Dendritic cell treated with granulocyte-macrophage colony-stimulating factor and Interleukin-4, amounts not matched to agents 40 ng/mL and 50 ng/mL, for 4 days (primary cell): Measurements from ENCODE around the gene SLC25A22.

Experiments
- H3K27ac Mint-ChIP-seq: one replicate; pipeline ENCODE4 v1.8.0; 2022; ENCODE audit warnings: mild to moderate bottlenecking, mixed read lengths
- H3K27me3 Mint-ChIP-seq: one replicate; pipeline ENCODE4 v1.8.0; 2022; ENCODE audit warnings: mild to moderate bottlenecking, mixed read lengths
- H3K36me3 Mint-ChIP-seq: one replicate; pipeline ENCODE4 v1.8.0; 2022; ENCODE audit warnings: low read depth, mixed read lengths
- H3K4me1 Mint-ChIP-seq: one replicate; pipeline ENCODE4 v1.8.0; 2022; ENCODE audit warnings: low read depth, mixed read lengths
- H3K4me3 Mint-ChIP-seq: one replicate; pipeline ENCODE4 v1.8.0; 2022; ENCODE audit warnings: mild to moderate bottlenecking, moderate library complexity, mixed read lengths
- H3K9me3 Mint-ChIP-seq: one replicate; pipeline ENCODE4 v1.8.0; 2022; ENCODE audit warnings: mixed read lengths
- intact Hi-C: fragments of 100-400 bp; cut with micrococcal nuclease; formaldehyde crosslinking; loops from one replicate; pipeline ENCODE4 v1.15.0; 2022

SLC25A22 gene

GRCh38 chr11:776263-776560 is 21.9 kb downstream of the SLC25A22 start:
- intact Hi-C loops: no loop called here
- Mint-ChIP-seq H3K27ac (peak overlapping the region; percentile 87), H3K9me3 (no peaks in the 10 kb centered on the region), H3K36me3 (peaks cover 68% of the 10 kb centered on the region), H3K4me3 (peak overlapping the region; percentile 90), H3K4me1 (peaks cover 59% of the 10 kb centered on the region), H3K27me3 (no peaks in the 10 kb centered on the region)

- H3K27ac Mint-ChIP-seq: no peak overlapping the region
- no peaks in the 10 kb centered on the region for H3K27me3 Mint-ChIP-seq
- peaks cover 53% of the 10 kb centered on the region for H3K4me1 Mint-ChIP-seq
- H3K36me3 Mint-ChIP-seq: peaks cover 73% of the 10 kb centered on the region
- peak overlapping the region; percentile 46 for H3K4me3 Mint-ChIP-seq
- intact Hi-C loops: no loop called here
- no peaks in the 10 kb centered on the region for H3K9me3 Mint-ChIP-seq
These were observed 23.0 kb downstream of the SLC25A22 start for GRCh38 chr11:774873-775592.

GRCh38 chr11:773830-774229 is 24.3 kb downstream of the SLC25A22 start:
- no peaks in the 10 kb centered on the region for H3K27me3 Mint-ChIP-seq
- H3K4me1 Mint-ChIP-seq: peaks cover 41% of the 10 kb centered on the region
- intact Hi-C loops: no loop called here
- no peak overlapping the region for H3K27ac Mint-ChIP-seq
- H3K36me3 Mint-ChIP-seq: peaks cover 73% of the 10 kb centered on the region
- no peak overlapping the region for H3K4me3 Mint-ChIP-seq
- no peaks in the 10 kb centered on the region for H3K9me3 Mint-ChIP-seq

GRCh38 chr11:773425-773824 is 24.7 kb downstream of the SLC25A22 start:
- no peak overlapping the region for H3K4me3 Mint-ChIP-seq
- peaks cover 37% of the 10 kb centered on the region for H3K4me1 Mint-ChIP-seq
- H3K27me3 Mint-ChIP-seq: no peaks in the 10 kb centered on the region
- peaks cover 71% of the 10 kb centered on the region for H3K36me3 Mint-ChIP-seq
- no peaks in the 10 kb centered on the region for H3K9me3 Mint-ChIP-seq
- intact Hi-C loops: no loop called here
- no peak overlapping the region for H3K27ac Mint-ChIP-seq

GRCh38 chr11:772429-773390 is 25.4 kb downstream of the SLC25A22 start:
- Mint-ChIP-seq H3K9me3 (no peaks in the 10 kb centered on the region), H3K27ac (no peak overlapping the region), H3K4me1 (peaks cover 32% of the 10 kb centered on the region), H3K36me3 (peaks cover 77% of the 10 kb centered on the region), H3K27me3 (no peaks in the 10 kb centered on the region), H3K4me3 (no peak overlapping the region)
- intact Hi-C loops: no loop called here

GRCh38 chr11:771617-772204 is 26.4 kb downstream of the SLC25A22 start:
- intact Hi-C loops: no loop called here
- H3K27ac Mint-ChIP-seq: no peak overlapping the region
- no peak overlapping the region for H3K4me3 Mint-ChIP-seq

GRCh38 chr11:770642-771616 is 27.2 kb downstream of the SLC25A22 start:
- H3K4me3 Mint-ChIP-seq: no peak overlapping the region
- intact Hi-C loops: no loop called here
- H3K9me3 Mint-ChIP-seq: no peaks in the 10 kb centered on the region
- no peak overlapping the region for H3K27ac Mint-ChIP-seq
- peaks cover 40% of the 10 kb centered on the region for H3K4me1 Mint-ChIP-seq
- H3K36me3 Mint-ChIP-seq: peaks cover 95% of the 10 kb centered on the region
- H3K27me3 Mint-ChIP-seq: no peaks in the 10 kb centered on the region

More at GRCh38 chr11:771617-772204, 26.4 kb downstream of the SLC25A22 start:
- Mint-ChIP-seq H3K27me3 (no peaks in the 10 kb centered on the region), H3K36me3 (peaks cover 87% of the 10 kb centered on the region), H3K9me3 (no peaks in the 10 kb centered on the region), H3K4me1 (peaks cover 40% of the 10 kb centered on the region)

GRCh38 chr11:769887-770641 is 28.0 kb downstream of the SLC25A22 start:
- intact Hi-C loops: no loop called here
- peaks cover 40% of the 10 kb centered on the region for H3K4me1 Mint-ChIP-seq
- no peak overlapping the region for H3K4me3 Mint-ChIP-seq
- H3K9me3 Mint-ChIP-seq: no peaks in the 10 kb centered on the region
- no peak overlapping the region for H3K27ac Mint-ChIP-seq
- H3K36me3 Mint-ChIP-seq: peaks cover 96% of the 10 kb centered on the region
- H3K27me3 Mint-ChIP-seq: no peaks in the 10 kb centered on the region

GRCh38 chr11:767238-767637 is 30.8 kb downstream of the SLC25A22 start:
- Mint-ChIP-seq H3K36me3 (peaks cover 96% of the 10 kb centered on the region), H3K9me3 (no peaks in the 10 kb centered on the region), H3K4me3 (no peak overlapping the region), H3K27ac (no peak overlapping the region), H3K4me1 (peaks cover 39% of the 10 kb centered on the region), H3K27me3 (no peaks in the 10 kb centered on the region)
- intact Hi-C loops: no loop called here

- intact Hi-C loops: no loop called here
- Mint-ChIP-seq H3K36me3 (peaks cover 96% of the 10 kb centered on the region), H3K27me3 (no peaks in the 10 kb centered on the region), H3K4me3 (no peak overlapping the region), H3K4me1 (peaks cover 41% of the 10 kb centered on the region), H3K27ac (no peak overlapping the region), H3K9me3 (no peaks in the 10 kb centered on the region)
These were observed 31.2 kb downstream of the SLC25A22 start for GRCh38 chr11:766936-767210.

GRCh38 chr11:766106-766935 is 31.8 kb downstream of the SLC25A22 start:
- no peaks in the 10 kb centered on the region for H3K9me3 Mint-ChIP-seq
- H3K27ac Mint-ChIP-seq: no peak overlapping the region
- peaks cover 96% of the 10 kb centered on the region for H3K36me3 Mint-ChIP-seq
- H3K27me3 Mint-ChIP-seq: no peaks in the 10 kb centered on the region
- peaks cover 41% of the 10 kb centered on the region for H3K4me1 Mint-ChIP-seq
- H3K4me3 Mint-ChIP-seq: no peak overlapping the region
- intact Hi-C loops: no loop called here

- Mint-ChIP-seq H3K27me3 (no peaks in the 10 kb centered on the region), H3K4me1 (peaks cover 41% of the 10 kb centered on the region), H3K4me3 (no peak overlapping the region), H3K36me3 (peaks cover 96% of the 10 kb centered on the region), H3K9me3 (no peaks in the 10 kb centered on the region), H3K27ac (no peak overlapping the region)
- intact Hi-C loops: no loop called here
These were observed 32.3 kb downstream of the SLC25A22 start for GRCh38 chr11:765802-766091.
